Common myeloid progenitor, CD34-positive (primary cell): Measurements from ENCODE around the gene BRPF1.
"Not testable (repeated sequence)": the region's sequence is repeated elsewhere in the genome, so short reads cannot be mapped to it uniquely, and the experiment has no call there.

Experiments
- CTCF ChIA-PET: fragments of 350-600 bp; sonication (Branson Sonifier 250); formaldehyde crosslinking; loops from one replicate; lab custom pipeline; 2021; ENCODE audit warnings: antibody characterized with exemption; lab: Charles Lee
- POLR2A ChIA-PET: fragments of 350-600 bp; sonication (Branson Sonifier 250); formaldehyde crosslinking; loops from one replicate; lab custom pipeline; 2021; ENCODE audit warnings: antibody characterized with exemption; lab: Charles Lee
- DNase-seq, 3 donors: peaks; one replicate each; pipeline versions ENCODE4 v3.0.0 to v3.0.0-alpha.2; 2013
- H3K27ac ChIP-seq, 2 experiments: 1 replicate in 1 of 2; 2 replicates in 1 of 2; pipeline ENCODE4 v1.7.0; 2013; ENCODE audit warnings: inconsistent platforms in 2 of 2, low read length in 2 of 2, mild to moderate bottlenecking in 2 of 2, low read depth in 1 of 2, moderate library complexity in 1 of 2; ENCODE audit not compliant: severe bottlenecking in 2 of 2, insufficient read depth in 1 of 2, poor library complexity in 1 of 2
- H3K27me3 ChIP-seq, 5 experiments: replicated peaks in 2 of 5; 1 replicate in 3 of 5; 2 replicates in 2 of 5; pipeline versions ENCODE4 v1.6.1 to v1.7.0; 2013; ENCODE audit warnings: low read length in 4 of 5, mild to moderate bottlenecking in 2 of 5, moderate library complexity in 2 of 5, inconsistent platforms in 1 of 5; ENCODE audit not compliant: insufficient read depth in 5 of 5, control insufficient read depth in 4 of 5
- H3K36me3 ChIP-seq, 4 experiments: 1 replicate in 2 of 4; 2 replicates in 2 of 4; pipeline versions ENCODE4 v1.6.1 to v1.7.0; 2013; ENCODE audit warnings: low read length in 3 of 4, control low read depth in 1 of 4, mild to moderate bottlenecking in 1 of 4; ENCODE audit not compliant: control insufficient read depth in 4 of 4, insufficient read depth in 4 of 4
- H3K4me1 ChIP-seq, 4 experiments: 1 replicate in 3 of 4; 2 replicates in 1 of 4; pipeline versions ENCODE4 v1.6.1 to v1.7.1; 2013; ENCODE audit warnings: low read length in 3 of 4, mild to moderate bottlenecking in 3 of 4, control low read depth in 1 of 4, inconsistent platforms in 1 of 4, moderate library complexity in 1 of 4; ENCODE audit not compliant: control insufficient read depth in 4 of 4, insufficient read depth in 4 of 4; ENCODE audit errors: control extremely low read depth in 1 of 4
- H3K4me3 ChIP-seq, 7 experiments: 1 replicate in 4 of 7; 2 replicates in 3 of 7; pipeline versions ENCODE4 v1.5.1 to v1.7.0; 2013; ENCODE audit warnings: mild to moderate bottlenecking in 7 of 7, low read length in 6 of 7, moderate library complexity in 6 of 7, inconsistent platforms in 2 of 7, low read depth in 2 of 7, control low read depth in 1 of 7; ENCODE audit not compliant: insufficient read depth in 4 of 7, control insufficient read depth in 1 of 7; ENCODE audit errors: extremely low read depth in 1 of 7
- H3K9me3 ChIP-seq, 5 experiments: 1 replicate in 4 of 5; 2 replicates in 1 of 5; pipeline versions ENCODE4 v1.6.1 to v1.7.1; 2013; ENCODE audit warnings: low read length in 4 of 5, mild to moderate bottlenecking in 2 of 5, inconsistent platforms in 1 of 5, low read depth in 1 of 5, moderate library complexity in 1 of 5; ENCODE audit not compliant: control insufficient read depth in 4 of 5, insufficient read depth in 2 of 5; ENCODE audit errors: control extremely low read depth in 1 of 5
- WGBS: methylation state at CpG from one replicate; pipeline ENCODE4 v1.1.5; 2013; ENCODE audit not compliant: insufficient coverage; 5-methylcytosine and 5-hydroxymethylcytosine counted together

The BRPF1 gene

DNA sequence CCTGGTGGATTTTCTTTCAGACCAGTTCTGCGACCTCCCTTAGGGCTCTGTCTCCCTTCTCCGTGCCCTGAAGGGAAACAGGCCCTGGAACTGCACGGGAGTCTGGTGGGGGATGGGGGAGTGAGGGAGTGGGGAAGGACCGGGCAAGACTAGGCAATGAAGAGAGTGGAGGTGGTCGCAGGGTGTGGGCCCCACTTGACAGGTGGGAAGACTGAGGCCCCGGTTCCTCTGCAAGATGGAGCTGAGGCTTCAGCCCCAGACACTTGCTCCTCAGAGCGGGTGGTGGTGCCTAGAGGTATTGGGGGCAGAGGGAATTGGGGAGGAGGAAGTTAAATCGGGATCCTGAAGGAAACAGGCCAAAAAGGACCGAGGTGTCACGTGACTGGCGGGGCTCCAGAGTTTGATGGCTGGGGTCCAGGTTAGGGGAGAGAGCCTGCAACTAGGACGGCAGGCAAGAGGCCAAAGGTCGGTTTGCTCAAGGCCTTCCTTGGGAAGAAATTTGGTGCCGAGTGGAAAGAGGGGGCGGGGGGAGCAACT lies 38.8 kb downstream of the BRPF1 start:
- no peak overlapping the region for H3K27ac ChIP-seq
- H3K9me3 ChIP-seq, result no peaks in the 10 kb centered on the region
- H3K36me3 ChIP-seq, result no peaks in the 10 kb centered on the region
- POLR2A ChIA-PET, result interaction anchor here (0.6 to 1.3 kb wide), 2 partner anchors 10 kb away, joined by 3 to 4 read pairs; no protein-coding TSS in a partner anchor
- peaks cover 0 to 29% (median 3%) of the 10 kb centered on the region in 5 experiments for H3K27me3 ChIP-seq
- 29% methylated on average over 12 of the region's 15 CpGs for WGBS
- peaks cover 0 to 19% (median 12%) of the 10 kb centered on the region in 4 experiments for H3K4me1 ChIP-seq
- DNase-seq, result no peak
- peak overlapping the region in 2 of 7 experiments; percentile 41 to 48 for H3K4me3 ChIP-seq
- CTCF ChIA-PET, result interaction anchor here (0.6 to 1.5 kb wide), 7 partner anchors 8 to 29 kb away, joined by 3 to 5 read pairs (median 4); no protein-coding TSS in a partner anchor

DNA sequence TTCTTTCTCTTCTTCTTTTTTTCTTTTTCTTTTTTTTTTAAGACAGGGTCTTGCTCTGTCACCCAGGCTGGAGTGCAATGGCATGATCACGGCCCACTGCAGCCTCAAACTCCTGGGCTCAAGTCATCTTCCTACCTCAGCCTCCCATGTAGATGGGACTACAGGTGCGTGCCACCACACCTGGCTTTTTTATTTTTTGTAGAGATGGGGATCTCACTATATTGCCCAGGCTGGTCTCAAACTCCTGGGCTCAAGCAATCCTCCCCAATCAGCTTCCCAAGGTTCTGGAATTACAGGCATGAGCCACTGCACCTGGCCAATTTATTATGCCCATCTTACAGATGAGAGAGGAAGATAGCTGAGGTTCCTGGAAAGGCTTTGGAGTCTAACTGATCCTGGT lies 39.5 kb downstream of the BRPF1 start:
- H3K9me3 ChIP-seq, POLR2A ChIA-PET, H3K4me3 ChIP-seq, H3K36me3 ChIP-seq, DNase-seq, H3K27ac ChIP-seq: not testable (repeated sequence)
- CTCF ChIA-PET, result interaction anchor here (0.7 to 1.5 kb wide), 4 partner anchors 9 to 27 kb away, joined by 3 to 5 read pairs (median 4); no protein-coding TSS in a partner anchor
- Histone ChIP-seq H3K27me3 (peaks cover 0 to 29% (median 3%) of the 10 kb centered on the region in 5 experiments), H3K4me1 (peaks cover 0 to 19% (median 12%) of the 10 kb centered on the region in 4 experiments)
- no CpG with 5 or more reads among the region's 2 CpGs for whole genome bisulfite sequencing

DNA sequence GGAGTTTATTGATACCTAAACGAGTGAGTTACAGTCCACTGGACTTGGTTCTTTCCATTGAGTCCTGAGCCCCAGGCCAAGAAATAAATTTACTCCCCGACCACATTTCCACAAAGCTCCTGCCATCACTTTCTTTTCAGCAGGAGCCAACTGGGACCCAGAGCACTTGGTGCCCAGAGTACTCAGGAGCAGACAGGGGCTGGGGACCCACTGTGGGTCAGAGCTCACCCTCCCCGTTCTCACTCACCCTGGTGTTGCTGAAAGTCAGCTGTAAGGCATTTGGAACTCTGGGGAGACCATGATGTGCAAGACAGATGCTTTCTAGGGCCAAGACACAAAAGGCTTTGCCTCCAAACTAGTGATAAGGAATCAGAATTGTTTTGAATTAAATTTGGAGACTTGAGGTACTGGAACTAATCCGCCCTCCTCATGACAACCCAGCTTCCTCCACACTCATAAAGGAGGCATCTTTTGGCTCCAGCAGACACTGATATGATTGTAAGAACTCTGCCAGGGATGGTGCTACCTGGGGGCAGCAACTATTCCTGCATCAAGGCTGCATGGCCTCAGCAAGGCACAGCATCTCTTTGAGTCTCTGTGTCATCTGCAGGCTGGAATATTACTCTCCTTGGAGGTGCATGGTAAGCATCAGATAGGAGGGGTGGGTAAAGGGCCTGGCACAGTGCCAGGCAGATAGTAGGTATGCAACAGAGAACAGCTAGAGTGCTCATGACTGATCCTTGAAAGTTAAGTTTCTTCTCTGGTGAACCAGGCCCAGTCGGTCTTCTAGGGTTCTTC lies 45.6 kb downstream of the BRPF1 start:
- no peak for DNase-seq
- Histone ChIP-seq H3K27ac (no peak overlapping the region), H3K4me3 (no peak overlapping the region), H3K9me3 (no peaks in the 10 kb centered on the region), H3K36me3 (peaks cover 0 to 8% (median 2%) of the 10 kb centered on the region in 4 experiments), H3K27me3 (peaks cover 0 to 9% (median 3%) of the 10 kb centered on the region in 5 experiments), H3K4me1 (peaks cover 30 to 55% (median 44%) of the 10 kb centered on the region in 4 experiments)
- ChIA-PET CTCF (no interaction called here), POLR2A (no interaction called here)
- 100% methylated on average over 4 of the region's 5 CpGs for WGBS

GRCh38 chr3:9777694-9778021 lies 46.1 kb downstream of the BRPF1 start:
- no peak overlapping the region for H3K27ac ChIP-seq
- WGBS, result no CpG with 5 or more reads among the region's 1 CpG
- ChIA-PET POLR2A (no interaction called here), CTCF (interaction anchor here (0.7 kb wide), 1 partner anchor 12 kb away, joined by 3 read pairs; no protein-coding TSS in a partner anchor)
- peaks cover 30 to 61% (median 44%) of the 10 kb centered on the region in 4 experiments for H3K4me1 ChIP-seq
- peaks cover 0 to 12% (median 2%) of the 10 kb centered on the region in 4 experiments for H3K36me3 ChIP-seq
- H3K27me3 ChIP-seq, result peaks cover 0 to 9% (median 3%) of the 10 kb centered on the region in 5 experiments
- no peak for DNase-seq
- H3K4me3 ChIP-seq, result no peak overlapping the region
- no peaks in the 10 kb centered on the region for H3K9me3 ChIP-seq

GRCh38 chr3:9778143-9779074 lies 46.9 kb downstream of the BRPF1 start:
- H3K4me1 ChIP-seq, result peaks cover 30 to 65% (median 44%) of the 10 kb centered on the region in 4 experiments
- H3K4me3 ChIP-seq, result peak overlapping the region in 1 of 7 experiments; percentile 33
- H3K27me3 ChIP-seq, result peaks cover 0 to 9% (median 3%) of the 10 kb centered on the region in 5 experiments
- ChIA-PET CTCF (interaction anchor here (0.7 to 1.0 kb wide), 2 partner anchors 9 to 11 kb away, joined by 3 to 5 read pairs; partner anchors contain the start of gene CAMK1), POLR2A (no interaction called here)
- H3K27ac ChIP-seq, result no peak overlapping the region
- DNase-seq, result no peak
- WGBS, result 93% methylated on average over 4 of the region's 5 CpGs
- peaks cover 0 to 12% (median 4%) of the 10 kb centered on the region in 4 experiments for H3K36me3 ChIP-seq
- no peaks in the 10 kb centered on the region for H3K9me3 ChIP-seq

DNA sequence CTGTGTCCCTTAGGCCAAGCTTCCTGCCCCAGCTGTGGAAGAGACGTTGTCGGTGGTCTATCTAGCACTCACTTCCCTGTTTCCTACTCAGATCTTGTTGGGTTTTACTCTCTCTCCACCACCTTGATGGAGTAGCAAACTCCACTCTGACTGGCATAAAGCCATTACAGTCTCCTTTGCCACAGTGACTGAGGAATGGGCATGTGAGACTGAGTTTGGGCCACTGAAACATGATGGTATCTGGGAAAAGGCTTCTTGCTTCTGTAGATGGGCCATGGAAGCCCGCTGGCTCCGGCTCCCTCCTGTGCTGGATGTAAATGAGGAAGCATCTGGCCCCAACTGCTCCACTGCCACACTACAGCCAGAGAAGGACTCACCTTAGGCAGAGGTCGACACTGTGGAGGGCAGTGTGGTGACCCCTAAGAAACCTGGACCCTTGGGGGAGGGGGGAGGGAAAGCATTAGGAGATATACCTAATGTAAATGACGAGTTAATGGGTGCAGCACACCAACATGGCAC lies 47.6 kb downstream of the BRPF1 start:
- no peaks in the 10 kb centered on the region for H3K9me3 ChIP-seq
- peak overlapping the region in 1 of 7 experiments; percentile 52 for H3K4me3 ChIP-seq
- peak in 2 of 3 donors; percentile 56 to 70 for DNase-seq
- H3K4me1 ChIP-seq, result peaks cover 30 to 65% (median 44%) of the 10 kb centered on the region in 4 experiments
- peaks cover 2 to 18% (median 10%) of the 10 kb centered on the region in 4 experiments for H3K36me3 ChIP-seq
- POLR2A ChIA-PET, result no interaction called here
- H3K27me3 ChIP-seq, result peaks cover 0 to 9% (median 0%) of the 10 kb centered on the region in 5 experiments
- 31% methylated on average over 2 of the region's 6 CpGs for WGBS
- CTCF ChIA-PET, result interaction anchor here (1.3 kb wide), 1 partner anchor 52 kb away, joined by 3 read pairs; no protein-coding TSS in a partner anchor
- H3K27ac ChIP-seq, result no peak overlapping the region
